Adrenal gland (tissue), 12 donors: ENCODE data around the gene TPCN1. TPM values are rescaled to one million over a fixed set of nuclear protein-coding genes. Genes with fewer than 3 reads are reported as not detected.

Experiments
- DNase-seq, 7 donors: peaks; one replicate each; pipeline ENCODE4 v3.0.0-alpha.2; 2019 to 2020
- H3K27ac ChIP-seq, 5 donors: fragments of 200-600 bp; sonication (generic) in 4 of 5; 1 replicate in 3 of 5; 2 replicates in 2 of 5; pipeline versions ENCODE4 v1.5.1 to v1.8.0; 2016 to 2020; ENCODE audit warnings: mild to moderate bottlenecking in 1 of 5
- H3K27me3 ChIP-seq: fragments of 200-600 bp; 2 replicates; pipeline ENCODE4 v1.8.0; 2021
- H3K36me3 ChIP-seq, 2 donors: fragments of 200-600 bp; replicated peaks in 1 of 2; 1 replicate in 1 of 2; 2 replicates in 1 of 2; pipeline versions ENCODE4 v1.5.1 to v1.8.0; 2018 to 2022
- H3K4me1 ChIP-seq, 2 donors: fragments of 200-600 bp; replicated peaks in 1 of 2; 1 replicate in 1 of 2; 2 replicates in 1 of 2; pipeline versions ENCODE4 v1.5.1 to v1.8.0; 2018 to 2021
- H3K4me3 ChIP-seq, 4 donors: fragments of 200-600 bp; sonication (generic) in 3 of 4; one replicate each; pipeline ENCODE4 v1.5.1; 2016 to 2018
- H3K9me3 ChIP-seq, 3 donors: fragments of 200-600 bp; sonication (generic) in 1 of 3; replicated peaks in 1 of 3; 1 replicate in 2 of 3; 2 replicates in 1 of 3; pipeline versions ENCODE4 v1.5.1 to v1.8.0; 2016 to 2021
- POLR2A ChIP-seq, 2 donors: fragments of 450-650 bp; IDR thresholded peaks; one replicate each; pipeline ENCODE4 v1.6.1; 2017; ENCODE audit warnings: antibody characterized with exemption in 2 of 2, mild to moderate bottlenecking in 2 of 2, moderate library complexity in 1 of 2
- WGBS, 4 donors: extraction: QIAGEN DNeasy Blood & Tissue Kit in 2 of 4; methylation state at CpG; one replicate each; pipeline versions ENCODE4 v1.1.5 to v1.1.7; 2013 to 2017; 5-methylcytosine and 5-hydroxymethylcytosine counted together
- intact Hi-C, 2 donors: fragments of 100-400 bp; cut with DNase I; formaldehyde crosslinking; loops; one replicate each; pipeline versions ENCODE4 v1.14.1 to v1.15.0; 2022 to 2023
- polyA plus RNA-seq, 3 donors: library from polyadenylated mRNA; stranded (reverse); fragments of 200-250 nt in 2 of 3; fragments of 350-450 nt in 1 of 3; fragmentation: Illumina TruSeq in 1 of 3; extraction: RNeasy Lipid Tissue Mini Kit (QIAGEN cat#74804) in 1 of 3; gene quantifications; one replicate each; pipeline ENCODE4 v1.2.3, GENCODE V29; 2013 to 2014
- total RNA-seq, 9 donors: library from RNA; depleted of rRNA in 4 of 9; stranded (reverse); fragments of >200 nt in 4 of 9; fragments of 120-200 nt in 1 of 9; fragmentation: NEBNext Ultra II Directional in 1 of 9; extraction: Animal tissue kit (Norgen Biotek cat#: 25700) in 1 of 9; gene quantifications; one replicate each; pipeline versions ENCODE4 v1.1.0 to v1.2.4, GENCODE V29; 2013 to 2023
- TF ChIP-seq, protein P1 (sequence below), 6 experiments: fragments of 450-650 bp in 4 of 6; fragments of 200-600 bp in 2 of 6; sonication (generic) in 1 of 6; IDR thresholded peaks; 1 replicate in 5 of 6; 2 replicates in 1 of 6; pipeline versions ENCODE4 v1.5.1 to v1.8.0; 2016 to 2021; ENCODE audit warnings: antibody characterized with exemption in 6 of 6, mild to moderate bottlenecking in 2 of 6, moderate library complexity in 1 of 6
- donor health status: healthy with polysubstance abuse.
- donor health status: Bipolar disorder and iron deficiency.
- donor health status: DM: yes; HTN: yes; CAD: no.
- donor health status: DM: no; HTN: no; CAD: no.
- donor health status: DM: no; HTN: no; CAD: no.
- donor health status: DM: yes; HTN: yes; CAD: no.

TPCN1 gene
- total and polyA plus RNA-seq, 12 donors: 21.2 to 198 (median 80.9) TPM

DNA sequence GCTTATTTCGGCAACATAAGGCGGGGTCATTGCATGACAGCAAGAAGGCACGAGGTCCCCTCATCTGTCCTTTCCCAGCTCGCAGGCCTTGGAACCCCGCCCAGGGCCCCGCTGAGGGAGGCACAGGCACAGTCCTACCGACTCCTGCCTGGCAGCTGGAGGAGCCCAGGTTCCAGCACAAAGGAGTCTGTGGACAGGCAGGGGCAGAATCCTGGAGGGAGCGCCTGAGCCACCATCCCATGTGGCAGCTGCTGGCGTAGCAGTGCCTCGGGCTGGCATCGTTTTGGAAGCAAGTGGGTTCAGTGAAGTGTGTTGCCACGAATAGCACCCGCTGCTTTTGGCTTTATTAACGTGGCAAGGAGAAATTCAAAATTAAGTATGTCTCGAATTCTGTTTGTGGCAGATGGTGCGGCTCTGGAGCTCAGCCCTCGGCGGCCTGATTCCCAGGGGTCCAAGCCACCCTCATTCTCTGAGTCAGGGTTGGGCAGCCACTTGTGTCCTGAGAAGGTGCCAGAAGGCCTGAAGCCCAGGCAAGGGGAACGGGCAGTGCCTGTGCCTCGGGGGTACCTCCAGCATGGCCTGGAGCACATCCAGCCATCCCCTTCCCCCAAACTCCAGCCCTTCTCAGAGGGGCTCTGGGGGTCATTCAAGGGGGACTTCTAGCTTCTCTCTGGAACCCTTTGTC lies 77.7 kb downstream of the TPCN1 start:
- no peak overlapping the region for H3K4me3 ChIP-seq
- H3K27ac ChIP-seq: peak overlapping the region; percentile 57 to 96 (median 90)
- H3K27me3 ChIP-seq: no peaks in the 10 kb centered on the region
- H3K4me1 ChIP-seq: peaks cover 38 to 45% of the 10 kb centered on the region in 2 donors
- 35 to 45% (median 41%) methylated on average over 15 to 20 of the region's 20 CpGs for WGBS, 4 donors
- peaks cover 0 to 58% of the 10 kb centered on the region in 2 donors for H3K36me3 ChIP-seq
- DNase-seq: peak; percentile 86 to 95 (median 92)
- H3K9me3 ChIP-seq: no peaks in the 10 kb centered on the region
- intact Hi-C loops: loop anchor here (10.0 kb wide), 2 partner anchors 94 to 104 kb away; no protein-coding TSS in a partner anchor
- TF ChIP-seq POLR2A (IDR thresholded peaks at IDR 0.05): peak in 1 of 2 donors; percentile 68
- TF ChIP-seq, protein P1, sequence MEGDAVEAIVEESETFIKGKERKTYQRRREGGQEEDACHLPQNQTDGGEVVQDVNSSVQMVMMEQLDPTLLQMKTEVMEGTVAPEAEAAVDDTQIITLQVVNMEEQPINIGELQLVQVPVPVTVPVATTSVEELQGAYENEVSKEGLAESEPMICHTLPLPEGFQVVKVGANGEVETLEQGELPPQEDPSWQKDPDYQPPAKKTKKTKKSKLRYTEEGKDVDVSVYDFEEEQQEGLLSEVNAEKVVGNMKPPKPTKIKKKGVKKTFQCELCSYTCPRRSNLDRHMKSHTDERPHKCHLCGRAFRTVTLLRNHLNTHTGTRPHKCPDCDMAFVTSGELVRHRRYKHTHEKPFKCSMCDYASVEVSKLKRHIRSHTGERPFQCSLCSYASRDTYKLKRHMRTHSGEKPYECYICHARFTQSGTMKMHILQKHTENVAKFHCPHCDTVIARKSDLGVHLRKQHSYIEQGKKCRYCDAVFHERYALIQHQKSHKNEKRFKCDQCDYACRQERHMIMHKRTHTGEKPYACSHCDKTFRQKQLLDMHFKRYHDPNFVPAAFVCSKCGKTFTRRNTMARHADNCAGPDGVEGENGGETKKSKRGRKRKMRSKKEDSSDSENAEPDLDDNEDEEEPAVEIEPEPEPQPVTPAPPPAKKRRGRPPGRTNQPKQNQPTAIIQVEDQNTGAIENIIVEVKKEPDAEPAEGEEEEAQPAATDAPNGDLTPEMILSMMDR (IDR thresholded peaks at IDR 0.05): peak in 1 of 6 experiments; percentile 27

DNA sequence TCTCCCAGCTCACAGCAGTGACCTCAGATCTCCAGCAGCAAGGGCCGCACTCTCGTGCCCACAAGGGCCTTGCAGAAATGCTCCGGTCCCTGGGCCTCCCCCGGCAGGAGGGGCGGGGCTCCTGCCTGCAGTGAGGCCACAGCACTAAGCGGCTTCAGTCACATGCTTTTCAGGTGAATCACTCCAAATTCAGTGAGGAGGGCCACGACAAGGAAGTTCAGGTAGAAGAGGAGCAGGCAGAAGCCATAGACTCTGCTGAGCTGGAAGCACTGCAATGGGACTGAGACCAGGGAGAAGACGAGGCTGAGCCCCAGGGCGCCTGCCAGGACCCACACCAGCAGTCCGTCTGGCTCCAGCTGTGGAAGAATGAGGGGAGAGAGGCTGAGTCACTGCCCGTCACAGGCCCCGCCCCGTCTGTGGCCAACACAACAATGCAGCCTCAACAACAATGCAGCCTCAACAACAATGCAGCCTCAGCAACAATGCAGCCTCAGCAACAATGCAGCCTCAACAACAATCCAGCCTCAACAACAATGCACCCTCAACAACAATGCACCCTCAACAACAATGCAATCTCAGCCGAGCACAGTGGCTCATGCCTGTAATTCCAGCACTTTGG lies 78.5 kb downstream of the TPCN1 start:
- TF ChIP-seq POLR2A (IDR thresholded peaks at IDR 0.05): peak in 1 of 2 donors; percentile 75
- TF ChIP-seq, protein P1 (IDR thresholded peaks at IDR 0.05): no peak
- peak; percentile 76 to 92 (median 90) for DNase-seq
- Histone ChIP-seq H3K36me3 (peaks cover 0 to 58% of the 10 kb centered on the region in 2 donors), H3K27ac (peak overlapping the region; percentile 57 to 96 (median 90)), H3K4me1 (peaks cover 36 to 38% of the 10 kb centered on the region in 2 donors), H3K27me3 (no peaks in the 10 kb centered on the region), H3K9me3 (no peaks in the 10 kb centered on the region), H3K4me3 (no peak overlapping the region)
- 30 to 39% (median 34%) methylated on average over 6 to 14 of the region's 14 CpGs for WGBS, 4 donors
- intact Hi-C loops: loop anchor here (10.0 kb wide), 2 partner anchors 95 to 105 kb away; no protein-coding TSS in a partner anchor

DNA sequence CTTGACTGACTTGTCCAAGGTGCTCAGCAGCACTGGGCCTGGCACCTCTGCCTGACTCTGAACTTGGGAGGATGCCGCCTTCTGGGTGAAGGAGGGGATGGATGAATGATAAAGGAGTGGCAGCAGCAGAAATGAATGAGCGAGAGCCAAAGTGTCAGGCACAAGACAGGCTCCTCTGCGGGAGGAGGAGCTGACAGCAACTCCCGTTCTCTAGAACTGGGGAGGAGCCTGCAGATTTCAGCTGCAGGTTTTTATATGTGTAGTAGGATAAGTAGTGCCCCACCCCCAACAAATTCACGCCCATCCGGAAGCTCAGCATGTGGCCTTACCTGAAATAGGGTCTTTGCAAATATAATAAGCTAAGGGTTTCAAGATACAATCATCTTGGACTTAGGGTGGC lies 80.5 kb downstream of the TPCN1 start:
- Histone ChIP-seq H3K9me3 (no peaks in the 10 kb centered on the region), H3K36me3 (peaks cover 0 to 58% of the 10 kb centered on the region in 2 donors), H3K27me3 (no peaks in the 10 kb centered on the region), H3K27ac (no peak overlapping the region), H3K4me1 (peaks cover 29 to 34% of the 10 kb centered on the region in 2 donors), H3K4me3 (no peak overlapping the region)
- intact Hi-C loops: no loop called here
- no peak for TF ChIP-seq POLR2A (IDR thresholded peaks at IDR 0.05)
- TF ChIP-seq, protein P1 (IDR thresholded peaks at IDR 0.05): no peak
- no peak for DNase-seq
- 88 to 91% (median 89%) methylated on average over 6 of the region's 6 CpGs for WGBS, 4 donors

DNA sequence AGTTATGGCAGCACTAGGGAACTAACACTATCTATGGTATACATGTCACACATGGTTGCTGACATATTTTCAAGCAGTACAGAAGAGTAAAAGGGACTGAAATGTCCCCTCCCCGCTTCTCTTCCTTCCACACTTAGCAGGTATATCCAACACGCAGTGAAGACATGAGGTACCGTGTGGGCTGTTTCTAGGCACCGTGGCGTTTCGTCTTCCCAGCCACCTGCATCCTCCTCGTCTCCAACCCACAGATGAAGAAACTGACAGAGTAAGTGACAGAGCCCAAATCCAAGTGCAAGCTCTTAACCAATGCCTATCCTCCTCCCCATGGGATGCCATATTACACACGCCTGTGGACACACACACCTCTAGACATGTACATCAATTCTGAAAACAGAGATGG lies 81.2 kb downstream of the TPCN1 start:
- peaks cover 0 to 59% of the 10 kb centered on the region in 2 donors for H3K36me3 ChIP-seq
- WGBS, 4 donors: 91 to 96% (median 93%) methylated on average over 8 of the region's 8 CpGs

More for the DNA sequence above, 81.2 kb downstream of the TPCN1 start:
- intact Hi-C loops: no loop called here
- Histone ChIP-seq H3K9me3 (no peaks in the 10 kb centered on the region), H3K27me3 (no peaks in the 10 kb centered on the region), H3K4me3 (no peak overlapping the region), H3K4me1 (peaks cover 23 to 29% of the 10 kb centered on the region in 2 donors), H3K27ac (no peak overlapping the region)
- DNase-seq: no peak
- TF ChIP-seq, protein P1 (IDR thresholded peaks at IDR 0.05): no peak
- TF ChIP-seq POLR2A (IDR thresholded peaks at IDR 0.05): no peak
